Left ventricle myocardium inferior (tissue), 1 donor: ENCODE data around the gene ZC3H12C. TPM values are rescaled to one million over a fixed set of nuclear protein-coding genes. Genes with fewer than 3 reads are reported as not detected.
A peak's percentile ranks its signal among the peaks of the same experiment; 100 is the strongest.

Experiments
- DNase-seq: peaks from one replicate; pipeline ENCODE4 v3.0.0-alpha.2; 2020
- H3K27ac ChIP-seq: fragments of 200-600 bp; replicated peaks from 2 replicates; pipeline ENCODE4 v1.8.0; 2021
- H3K27me3 ChIP-seq: fragments of 200-600 bp; 2 replicates; pipeline ENCODE4 v1.8.0; 2021; ENCODE audit warnings: low read depth
- H3K36me3 ChIP-seq: fragments of 200-600 bp; 2 replicates; pipeline ENCODE4 v1.8.0; 2021
- H3K4me1 ChIP-seq: fragments of 200-600 bp; 2 replicates; pipeline ENCODE4 v1.8.0; 2021
- H3K4me3 ChIP-seq: fragments of 200-600 bp; 2 replicates; pipeline ENCODE4 v1.8.0; 2021; ENCODE audit warnings: mild to moderate bottlenecking, moderate library complexity
- H3K9me3 ChIP-seq: fragments of 200-600 bp; replicated peaks from 2 replicates; pipeline ENCODE4 v1.8.0; 2021
- intact Hi-C: fragments of 100-400 bp; cut with micrococcal nuclease; formaldehyde crosslinking; loops from one replicate; pipeline ENCODE4 v1.11.0; 2022
- total RNA-seq: library from RNA; stranded (reverse); fragmentation: NEBNext Ultra II Directional; extraction: Animal tissue kit (Norgen Biotek cat#: 25700); gene quantifications from one replicate; pipeline ENCODE4 v1.2.1, GENCODE V29; 2021
- TF ChIP-seq, protein P1 (sequence below): fragments of 200-600 bp; IDR thresholded peaks from 2 replicates; pipeline ENCODE4 v1.8.0; 2021; ENCODE audit warnings: antibody characterized with exemption, mild to moderate bottlenecking, borderline replicate concordance
- donor health status: DM: no; HTN: yes; CAD: no; lungs with severe emphysema.

ZC3H12C gene
- total RNA-seq, 1 donor from 2014 or later: 16.8 TPM

GRCh38 chr11:110174645-110175310, 81.6 kb downstream of the ZC3H12C start:
- no peak for DNase-seq
- intact Hi-C loops: no loop called here
- H3K9me3 ChIP-seq: no peaks in the 10 kb centered on the region
- peaks cover under 1% of the 10 kb centered on the region for H3K36me3 ChIP-seq
- no peak overlapping the region for H3K27ac ChIP-seq
- H3K4me1 ChIP-seq: peaks cover 10% of the 10 kb centered on the region
- TF ChIP-seq, protein P1, sequence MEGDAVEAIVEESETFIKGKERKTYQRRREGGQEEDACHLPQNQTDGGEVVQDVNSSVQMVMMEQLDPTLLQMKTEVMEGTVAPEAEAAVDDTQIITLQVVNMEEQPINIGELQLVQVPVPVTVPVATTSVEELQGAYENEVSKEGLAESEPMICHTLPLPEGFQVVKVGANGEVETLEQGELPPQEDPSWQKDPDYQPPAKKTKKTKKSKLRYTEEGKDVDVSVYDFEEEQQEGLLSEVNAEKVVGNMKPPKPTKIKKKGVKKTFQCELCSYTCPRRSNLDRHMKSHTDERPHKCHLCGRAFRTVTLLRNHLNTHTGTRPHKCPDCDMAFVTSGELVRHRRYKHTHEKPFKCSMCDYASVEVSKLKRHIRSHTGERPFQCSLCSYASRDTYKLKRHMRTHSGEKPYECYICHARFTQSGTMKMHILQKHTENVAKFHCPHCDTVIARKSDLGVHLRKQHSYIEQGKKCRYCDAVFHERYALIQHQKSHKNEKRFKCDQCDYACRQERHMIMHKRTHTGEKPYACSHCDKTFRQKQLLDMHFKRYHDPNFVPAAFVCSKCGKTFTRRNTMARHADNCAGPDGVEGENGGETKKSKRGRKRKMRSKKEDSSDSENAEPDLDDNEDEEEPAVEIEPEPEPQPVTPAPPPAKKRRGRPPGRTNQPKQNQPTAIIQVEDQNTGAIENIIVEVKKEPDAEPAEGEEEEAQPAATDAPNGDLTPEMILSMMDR: no peak
- peak overlapping the region; percentile 45 for H3K4me3 ChIP-seq
- no peaks in the 10 kb centered on the region for H3K27me3 ChIP-seq

- intact Hi-C loops: no loop called here
- TF ChIP-seq, protein P1: no peak
- no peaks in the 10 kb centered on the region for H3K36me3 ChIP-seq
Measured at GRCh38 chr11:110176366-110177085, 83.3 kb downstream of the ZC3H12C start.

GRCh38 chr11:110177086-110177456, 83.9 kb downstream of the ZC3H12C start:
- no peak overlapping the region for H3K4me3 ChIP-seq
- intact Hi-C loops: no loop called here
- TF ChIP-seq, protein P1: no peak
- H3K27me3 ChIP-seq: no peaks in the 10 kb centered on the region
- H3K36me3 ChIP-seq: no peaks in the 10 kb centered on the region
- H3K9me3 ChIP-seq: no peaks in the 10 kb centered on the region
- H3K27ac ChIP-seq: no peak overlapping the region
- H3K4me1 ChIP-seq: peaks cover 10% of the 10 kb centered on the region
- no peak for DNase-seq

More at GRCh38 chr11:110176366-110177085, 83.3 kb downstream of the ZC3H12C start:
- Histone ChIP-seq H3K9me3 (no peaks in the 10 kb centered on the region), H3K4me1 (peaks cover 10% of the 10 kb centered on the region), H3K27me3 (no peaks in the 10 kb centered on the region), H3K4me3 (no peak overlapping the region), H3K27ac (no peak overlapping the region)
- DNase-seq: no peak

GRCh38 chr11:110179064-110179463, 85.9 kb downstream of the ZC3H12C start:
- Histone ChIP-seq H3K27me3 (no peaks in the 10 kb centered on the region), H3K9me3 (no peaks in the 10 kb centered on the region), H3K36me3 (no peaks in the 10 kb centered on the region), H3K27ac (no peak overlapping the region), H3K4me3 (no peak overlapping the region), H3K4me1 (peaks cover 7% of the 10 kb centered on the region)
- no peak for DNase-seq
- intact Hi-C loops: no loop called here
- TF ChIP-seq, protein P1: no peak

DNA sequence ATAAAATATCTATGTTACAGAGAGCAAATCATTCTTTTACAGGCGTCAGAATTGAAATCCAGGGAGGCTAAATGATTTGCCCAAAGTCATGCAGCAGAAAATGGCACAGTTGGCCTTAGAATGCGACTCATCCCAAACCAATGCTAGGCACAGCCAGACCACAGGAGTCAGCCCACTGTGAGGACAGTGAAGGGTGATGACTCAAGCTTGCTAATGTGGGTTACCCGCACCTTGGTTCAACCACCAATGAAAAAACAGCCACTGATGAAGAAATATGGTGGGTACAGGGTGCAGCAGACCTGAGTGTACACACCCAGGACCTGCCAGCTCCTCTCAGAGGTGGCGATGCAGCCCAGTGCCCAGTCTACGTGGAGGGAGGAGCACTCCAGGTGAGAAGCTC, 89.7 kb downstream of the ZC3H12C start:
- no peak for DNase-seq
- Histone ChIP-seq H3K4me3 (no peak overlapping the region), H3K4me1 (no peaks in the 10 kb centered on the region), H3K9me3 (no peaks in the 10 kb centered on the region), H3K27ac (no peak overlapping the region), H3K36me3 (no peaks in the 10 kb centered on the region), H3K27me3 (no peaks in the 10 kb centered on the region)
- TF ChIP-seq, protein P1: no peak
- intact Hi-C loops: no loop called here
